Upper lobe of left lung (tissue), 6 donors: Measurements from ENCODE around the gene CCT5. TPM values are rescaled to one million over a fixed set of nuclear protein-coding genes. Genes with fewer than 3 reads are reported as not detected.

Experiments used
- ATAC-seq, 2 donors: fragments of 200-7000 bp; cut with Tn5 transposase; one replicate each; pipeline ENCODE4 v1.9.1; 2022; ENCODE audit warnings: mild to moderate bottlenecking in 2 of 2, moderate library complexity in 2 of 2; ENCODE audit not compliant: low FRiP score in 2 of 2
- DNase-seq, 2 donors: peaks; one replicate each; pipeline ENCODE4 v3.0.0-alpha.2; 2019 to 2020
- H3K27ac ChIP-seq, 4 donors: fragments of 200-600 bp; sonication (generic); one replicate each; pipeline ENCODE4 v1.5.1; 2016 to 2019
- H3K27me3 ChIP-seq, 4 donors: fragments of 200-600 bp; sonication (generic); one replicate each; pipeline ENCODE4 v1.5.1; 2017 to 2019
- H3K36me3 ChIP-seq, 4 donors: fragments of 200-600 bp; sonication (generic); one replicate each; pipeline ENCODE4 v1.5.1; 2016 to 2019
- H3K4me1 ChIP-seq, 4 donors: fragments of 200-600 bp; sonication (generic); one replicate each; pipeline ENCODE4 v1.5.1; 2018 to 2019
- H3K4me3 ChIP-seq, 4 donors: fragments of 200-600 bp; sonication (generic); one replicate each; pipeline ENCODE4 v1.5.1; 2017 to 2019; ENCODE audit warnings: mild to moderate bottlenecking in 2 of 4, moderate library complexity in 1 of 4
- H3K9me3 ChIP-seq, 4 donors: fragments of 200-600 bp; sonication (generic); one replicate each; pipeline ENCODE4 v1.5.1; 2018 to 2019
- EP300 ChIP-seq, 4 donors: sonication (generic); formaldehyde crosslinking; IDR thresholded peaks; one replicate each; pipeline ENCODE4 v1.5.1; 2017; ENCODE audit warnings: antibody characterized with exemption in 4 of 4, control low read depth in 2 of 4
- POLR2A ChIP-seq, 4 donors: fragments of 450-650 bp; IDR thresholded peaks; one replicate each; pipeline ENCODE4 v1.5.1; 2016 to 2017; ENCODE audit warnings: antibody characterized with exemption in 4 of 4, mild to moderate bottlenecking in 2 of 4
- POLR2AphosphoS5 ChIP-seq, 2 donors: sonication (generic); formaldehyde crosslinking; IDR thresholded peaks; one replicate each; pipeline ENCODE4 v1.5.1; 2017; ENCODE audit warnings: antibody characterized with exemption in 2 of 2
- WGBS, 2 donors: methylation state at CpG; one replicate each; pipeline ENCODE4 v1.1.5; 2017 to 2018; 5-methylcytosine and 5-hydroxymethylcytosine counted together
- total RNA-seq, 6 donors: library from RNA; depleted of rRNA in 4 of 6; stranded (reverse); fragments of >200 nt in 4 of 6; gene quantifications; one replicate each; pipeline versions ENCODE4 v1.1.0 to v1.2.1, GENCODE V29; 2016 to 2021
- TF ChIP-seq, protein P1 (sequence below), 6 experiments: fragments of 450-650 bp in 4 of 6; fragments of 200-600 bp in 2 of 6; sonication (generic) in 2 of 6; IDR thresholded peaks; one replicate each; pipeline ENCODE4 v1.5.1; 2016 to 2019; ENCODE audit warnings: antibody characterized with exemption in 6 of 6
- donor health status: DM: no; HTN: no; CAD: no; lungs with moderate emphysema.
- donor health status: DM: no; HTN: yes; CAD: no; lungs with severe emphysema.

The CCT5 gene
- total RNA-seq, 6 donors from 2014 or later: 33.5 to 191 (median 103) TPM

DNA sequence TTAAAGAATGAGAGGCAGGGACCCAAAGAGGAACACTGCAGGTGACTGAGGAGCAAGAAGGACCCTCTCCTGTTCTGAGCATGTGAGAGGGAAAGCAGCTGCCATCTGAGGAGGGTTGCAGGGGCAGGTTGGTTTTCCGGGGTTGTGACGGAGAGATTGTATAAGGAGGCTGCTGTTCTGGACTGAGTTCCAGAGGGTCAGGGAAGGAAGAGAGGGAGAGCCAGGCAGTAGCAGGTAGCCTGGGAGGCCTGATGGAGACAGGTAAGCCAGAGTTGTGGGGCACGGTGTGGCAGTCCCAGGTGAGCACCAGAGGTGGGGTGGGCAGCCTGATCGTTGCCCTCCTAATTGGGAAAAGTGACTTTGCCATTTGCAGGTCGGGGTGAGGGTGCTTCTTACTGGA, 9.8 kb downstream of the CCT5 start:
- WGBS, 2 donors: 86 to 97% methylated on average over 5 of the region's 5 CpGs
- Histone ChIP-seq H3K9me3 (no peaks in the 10 kb centered on the region), H3K27me3 (no peaks in the 10 kb centered on the region), H3K4me1 (no peaks in the 10 kb centered on the region), H3K4me3 (no peak overlapping the region), H3K27ac (no peak overlapping the region), H3K36me3 (peaks cover 74 to 100% (median 93%) of the 10 kb centered on the region in 4 donors)
- ATAC-seq (no peak), DNase-seq (no peak)
- TF ChIP-seq, protein P1, sequence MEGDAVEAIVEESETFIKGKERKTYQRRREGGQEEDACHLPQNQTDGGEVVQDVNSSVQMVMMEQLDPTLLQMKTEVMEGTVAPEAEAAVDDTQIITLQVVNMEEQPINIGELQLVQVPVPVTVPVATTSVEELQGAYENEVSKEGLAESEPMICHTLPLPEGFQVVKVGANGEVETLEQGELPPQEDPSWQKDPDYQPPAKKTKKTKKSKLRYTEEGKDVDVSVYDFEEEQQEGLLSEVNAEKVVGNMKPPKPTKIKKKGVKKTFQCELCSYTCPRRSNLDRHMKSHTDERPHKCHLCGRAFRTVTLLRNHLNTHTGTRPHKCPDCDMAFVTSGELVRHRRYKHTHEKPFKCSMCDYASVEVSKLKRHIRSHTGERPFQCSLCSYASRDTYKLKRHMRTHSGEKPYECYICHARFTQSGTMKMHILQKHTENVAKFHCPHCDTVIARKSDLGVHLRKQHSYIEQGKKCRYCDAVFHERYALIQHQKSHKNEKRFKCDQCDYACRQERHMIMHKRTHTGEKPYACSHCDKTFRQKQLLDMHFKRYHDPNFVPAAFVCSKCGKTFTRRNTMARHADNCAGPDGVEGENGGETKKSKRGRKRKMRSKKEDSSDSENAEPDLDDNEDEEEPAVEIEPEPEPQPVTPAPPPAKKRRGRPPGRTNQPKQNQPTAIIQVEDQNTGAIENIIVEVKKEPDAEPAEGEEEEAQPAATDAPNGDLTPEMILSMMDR (IDR thresholded peaks at IDR 0.05): no peak
- TF ChIP-seq POLR2AphosphoS5 (IDR thresholded peaks at IDR 0.05): no peak
- TF ChIP-seq EP300 (IDR thresholded peaks at IDR 0.05): no peak
- TF ChIP-seq POLR2A (IDR thresholded peaks at IDR 0.05): no peak

DNA sequence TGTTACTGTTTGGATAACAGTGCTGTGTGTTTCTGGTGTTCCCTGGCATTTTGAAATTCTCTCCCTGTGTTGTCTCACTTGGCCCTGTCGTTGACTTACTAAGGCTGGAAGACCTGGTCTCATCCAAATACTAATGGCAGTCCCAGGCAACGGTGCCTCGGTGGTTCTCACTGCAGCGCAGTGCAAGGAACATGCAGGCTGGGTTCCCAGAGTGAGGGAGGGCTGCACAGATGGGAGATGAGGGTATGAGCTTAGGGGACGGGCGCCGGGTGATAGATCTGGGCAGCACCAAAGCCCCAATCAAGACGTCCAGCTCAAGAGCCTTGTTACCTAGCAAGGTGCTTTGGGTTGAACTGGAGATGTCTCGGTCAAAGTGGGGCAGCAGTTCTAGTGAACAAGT, 11.0 kb downstream of the CCT5 start:
- TF ChIP-seq, protein P1 (IDR thresholded peaks at IDR 0.05): no peak
- TF ChIP-seq EP300 (IDR thresholded peaks at IDR 0.05) (no peak), POLR2A (IDR thresholded peaks at IDR 0.05) (no peak), POLR2AphosphoS5 (IDR thresholded peaks at IDR 0.05) (no peak)
- ATAC-seq (no peak), DNase-seq (no peak)
- Histone ChIP-seq H3K27ac (no peak overlapping the region), H3K9me3 (no peaks in the 10 kb centered on the region), H3K4me3 (no peak overlapping the region), H3K27me3 (no peaks in the 10 kb centered on the region), H3K36me3 (peaks cover 71 to 100% (median 88%) of the 10 kb centered on the region in 4 donors), H3K4me1 (no peaks in the 10 kb centered on the region)
- 83 to 88% methylated on average over 8 to 9 of the region's 9 CpGs for WGBS, 2 donors

DNA sequence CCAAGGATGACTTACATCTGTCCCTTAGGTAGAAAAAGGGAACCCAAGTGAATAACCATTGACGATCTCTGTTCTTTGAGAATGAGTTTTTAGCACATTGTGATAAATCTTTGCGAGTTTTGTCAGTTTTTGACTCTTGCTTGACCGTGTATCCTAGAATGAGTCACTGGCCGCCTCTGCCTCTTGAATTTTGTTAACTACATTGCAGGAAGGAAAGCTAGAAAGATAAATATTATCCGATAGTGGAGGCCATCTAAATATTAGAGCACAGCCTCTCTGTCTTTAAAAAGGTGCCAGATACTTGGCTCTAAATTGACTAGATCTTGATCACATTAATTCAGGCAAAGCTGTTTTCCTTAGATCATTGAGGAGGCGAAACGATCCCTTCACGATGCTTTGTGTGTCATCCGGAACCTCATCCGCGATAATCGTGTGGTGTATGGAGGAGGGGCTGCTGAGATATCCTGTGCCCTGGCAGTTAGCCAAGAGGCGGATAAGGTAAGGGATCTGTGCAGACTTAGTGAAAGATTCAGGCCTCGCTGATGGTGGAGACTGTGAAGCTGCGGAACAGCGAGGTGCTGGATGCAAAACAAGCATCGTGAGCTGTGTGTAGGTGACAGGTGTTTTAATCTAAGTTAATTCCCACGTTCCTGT, 12.2 kb downstream of the CCT5 start:
- DNase-seq (no peak), ATAC-seq (no peak)
- Histone ChIP-seq H3K4me1 (peaks cover 0 to 4% (median 0%) of the 10 kb centered on the region in 4 donors), H3K27me3 (no peaks in the 10 kb centered on the region), H3K27ac (no peak overlapping the region), H3K4me3 (no peak overlapping the region), H3K9me3 (no peaks in the 10 kb centered on the region), H3K36me3 (peaks cover 59 to 93% (median 78%) of the 10 kb centered on the region in 4 donors)
- TF ChIP-seq, protein P1 (IDR thresholded peaks at IDR 0.05): no peak
- TF ChIP-seq POLR2AphosphoS5 (IDR thresholded peaks at IDR 0.05): no peak
- no peak for TF ChIP-seq POLR2A (IDR thresholded peaks at IDR 0.05)
- TF ChIP-seq EP300 (IDR thresholded peaks at IDR 0.05): no peak
- whole genome bisulfite sequencing, 2 donors: 79 to 84% methylated on average over 18 of the region's 18 CpGs

DNA sequence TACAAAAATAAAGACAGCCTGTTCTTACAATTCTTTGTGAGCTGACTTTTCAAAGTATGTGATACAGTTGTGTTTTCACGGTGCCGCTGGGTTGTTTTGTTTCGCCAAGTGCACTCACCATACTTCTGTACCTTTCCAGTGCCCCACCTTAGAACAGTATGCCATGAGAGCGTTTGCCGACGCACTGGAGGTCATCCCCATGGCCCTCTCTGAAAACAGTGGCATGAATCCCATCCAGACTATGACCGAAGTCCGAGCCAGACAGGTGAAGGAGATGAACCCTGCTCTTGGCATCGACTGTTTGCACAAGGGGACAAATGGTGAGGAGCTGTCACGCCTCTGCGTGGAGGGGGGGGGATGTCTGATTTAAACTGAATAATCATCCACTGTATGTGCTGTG, 12.9 kb downstream of the CCT5 start:
- TF ChIP-seq EP300 (IDR thresholded peaks at IDR 0.05): no peak
- no peak for TF ChIP-seq POLR2AphosphoS5 (IDR thresholded peaks at IDR 0.05)
- no peak for TF ChIP-seq POLR2A (IDR thresholded peaks at IDR 0.05)
- TF ChIP-seq, protein P1 (IDR thresholded peaks at IDR 0.05): no peak
- H3K27ac ChIP-seq: no peak overlapping the region
- no peak for DNase-seq
- H3K4me3 ChIP-seq: no peak overlapping the region
- no peaks in the 10 kb centered on the region for H3K9me3 ChIP-seq
- ATAC-seq: no peak
- peaks cover 0 to 4% (median 2%) of the 10 kb centered on the region in 4 donors for H3K4me1 ChIP-seq
- no peaks in the 10 kb centered on the region for H3K27me3 ChIP-seq
- 90 to 95% methylated on average over 11 of the region's 11 CpGs for whole genome bisulfite sequencing, 2 donors
- peaks cover 53 to 86% (median 71%) of the 10 kb centered on the region in 4 donors for H3K36me3 ChIP-seq

DNA sequence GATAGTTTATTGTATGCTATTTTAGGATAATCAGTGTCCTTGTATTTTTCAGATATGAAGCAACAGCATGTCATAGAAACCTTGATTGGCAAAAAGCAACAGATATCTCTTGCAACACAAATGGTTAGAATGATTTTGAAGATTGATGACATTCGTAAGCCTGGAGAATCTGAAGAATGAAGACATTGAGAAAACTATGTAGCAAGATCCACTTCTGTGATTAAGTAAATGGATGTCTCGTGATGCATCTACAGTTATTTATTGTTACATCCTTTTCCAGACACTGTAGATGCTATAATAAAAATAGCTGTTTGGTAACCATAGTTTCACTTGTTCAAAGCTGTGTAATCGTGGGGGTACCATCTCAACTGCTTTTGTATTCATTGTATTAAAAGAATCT, 14.5 kb downstream of the CCT5 start:
- Histone ChIP-seq H3K4me3 (no peak overlapping the region), H3K27me3 (no peaks in the 10 kb centered on the region), H3K27ac (no peak overlapping the region), H3K4me1 (peaks cover 0 to 4% (median 2%) of the 10 kb centered on the region in 4 donors), H3K9me3 (no peaks in the 10 kb centered on the region), H3K36me3 (peaks cover 39 to 70% (median 54%) of the 10 kb centered on the region in 4 donors)
- WGBS, 2 donors: 61 to 69% methylated on average over 3 of the region's 3 CpGs
- ATAC-seq (no peak), DNase-seq (no peak)
- TF ChIP-seq, protein P1 (IDR thresholded peaks at IDR 0.05): no peak
- no peak for TF ChIP-seq EP300 (IDR thresholded peaks at IDR 0.05)
- TF ChIP-seq POLR2A (IDR thresholded peaks at IDR 0.05): no peak
- TF ChIP-seq POLR2AphosphoS5 (IDR thresholded peaks at IDR 0.05): no peak
